IPS DF 19.7 (cell line): ENCODE data around the gene CREBZF.
"Not testable (repeated sequence)": the region's sequence is repeated elsewhere in the genome, so short reads cannot be mapped to it uniquely, and the experiment has no call there.

Experiments used
- DNase-seq: peaks from one replicate; pipeline ENCODE4 v3.0.0-alpha.2; 2013; ENCODE audit warnings: low read depth, low spot score

Gene CREBZF

DNA sequence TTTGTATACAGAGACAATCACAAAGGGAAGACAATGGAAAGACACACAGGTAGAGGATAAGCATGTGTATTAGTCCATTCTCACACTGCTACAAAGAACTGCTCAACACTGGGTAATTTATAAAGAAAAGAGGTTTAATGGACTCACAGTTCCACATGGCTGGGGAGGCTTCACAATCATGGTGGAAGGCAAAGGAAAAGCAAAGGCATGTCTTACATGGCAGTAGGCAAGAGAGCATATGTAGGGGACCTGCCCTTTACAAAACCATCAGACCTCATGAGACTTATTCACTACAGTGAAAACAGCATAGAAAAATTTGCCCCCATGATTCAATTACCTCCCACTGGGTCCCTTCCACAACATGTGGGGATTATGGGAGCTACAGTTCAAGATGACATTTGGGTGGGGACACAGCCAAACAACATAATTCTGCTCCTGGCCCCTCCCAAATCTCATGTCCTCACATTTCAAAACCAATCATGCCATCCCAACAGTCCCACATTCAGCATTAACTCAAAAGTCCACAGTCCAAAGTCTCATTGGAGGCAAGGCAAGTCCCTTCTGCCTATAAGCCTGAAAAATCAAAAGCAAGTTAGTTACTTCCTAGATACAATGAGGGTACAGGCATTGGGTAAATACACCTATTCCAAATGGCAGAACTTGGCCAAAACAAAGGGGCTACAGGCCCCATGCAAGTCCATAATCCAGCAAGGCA is 6.2 kb upstream of the CREBZF start:
- not testable (repeated sequence) for DNase-seq

DNA sequence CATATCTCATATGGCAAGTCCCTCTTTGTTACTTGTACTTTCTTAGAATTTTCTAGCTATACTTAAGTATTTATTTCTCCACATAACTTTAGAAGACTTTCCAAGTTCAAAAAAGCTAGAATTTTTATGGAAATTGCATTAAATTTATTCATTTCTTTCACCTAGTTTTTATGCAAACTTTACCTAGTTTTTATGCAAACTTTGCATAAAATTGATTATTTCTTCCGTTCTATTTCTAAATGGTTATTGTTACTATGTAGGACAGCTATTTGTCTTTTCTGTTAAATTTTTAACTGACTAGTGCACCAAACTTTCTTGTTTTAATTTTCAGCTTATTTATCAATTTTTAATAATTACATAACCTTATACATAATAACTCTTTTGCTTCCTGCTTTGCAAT is 3.2 kb upstream of the CREBZF start:
- DNase-seq = no peak

DNA sequence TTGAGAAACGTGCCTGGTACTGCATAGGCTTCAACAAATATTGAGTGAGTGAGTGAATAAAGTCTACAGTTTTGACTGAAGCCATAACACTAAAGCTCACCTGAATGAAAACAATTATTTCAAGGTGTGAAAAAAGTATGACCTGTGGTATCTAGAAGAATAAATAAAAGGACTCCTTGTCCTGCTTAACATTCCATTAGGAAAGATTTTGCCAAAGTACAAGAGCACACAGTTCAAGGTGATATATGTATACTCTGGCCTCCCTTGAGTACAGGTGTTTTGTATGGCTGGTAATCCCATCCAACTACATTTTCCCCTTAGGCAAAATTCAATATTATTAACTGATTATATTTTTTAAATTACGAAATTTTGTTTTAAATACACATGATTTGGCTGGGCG is 1.8 kb upstream of the CREBZF start:
- no peak for DNase-seq

DNA sequence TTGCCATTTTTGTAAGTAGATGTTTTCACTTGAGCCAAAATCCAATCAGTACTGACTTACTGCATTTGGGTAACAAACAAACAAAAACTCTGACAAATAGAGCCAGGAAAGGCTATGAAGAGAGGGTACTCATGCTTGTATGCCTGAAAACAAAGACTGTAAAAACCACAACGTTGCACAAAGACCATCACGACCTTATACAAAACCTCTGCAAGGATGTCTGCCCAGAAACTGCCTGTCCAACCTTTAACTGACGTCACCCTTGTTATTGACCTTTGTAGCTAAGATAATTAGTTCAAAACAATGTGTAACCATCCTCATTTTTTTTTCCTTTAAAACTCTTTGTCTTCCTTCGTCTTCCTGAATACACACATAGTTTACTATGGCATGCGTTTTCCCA is 804 bp upstream of the CREBZF start:
- DNase-seq = no peak

DNA sequence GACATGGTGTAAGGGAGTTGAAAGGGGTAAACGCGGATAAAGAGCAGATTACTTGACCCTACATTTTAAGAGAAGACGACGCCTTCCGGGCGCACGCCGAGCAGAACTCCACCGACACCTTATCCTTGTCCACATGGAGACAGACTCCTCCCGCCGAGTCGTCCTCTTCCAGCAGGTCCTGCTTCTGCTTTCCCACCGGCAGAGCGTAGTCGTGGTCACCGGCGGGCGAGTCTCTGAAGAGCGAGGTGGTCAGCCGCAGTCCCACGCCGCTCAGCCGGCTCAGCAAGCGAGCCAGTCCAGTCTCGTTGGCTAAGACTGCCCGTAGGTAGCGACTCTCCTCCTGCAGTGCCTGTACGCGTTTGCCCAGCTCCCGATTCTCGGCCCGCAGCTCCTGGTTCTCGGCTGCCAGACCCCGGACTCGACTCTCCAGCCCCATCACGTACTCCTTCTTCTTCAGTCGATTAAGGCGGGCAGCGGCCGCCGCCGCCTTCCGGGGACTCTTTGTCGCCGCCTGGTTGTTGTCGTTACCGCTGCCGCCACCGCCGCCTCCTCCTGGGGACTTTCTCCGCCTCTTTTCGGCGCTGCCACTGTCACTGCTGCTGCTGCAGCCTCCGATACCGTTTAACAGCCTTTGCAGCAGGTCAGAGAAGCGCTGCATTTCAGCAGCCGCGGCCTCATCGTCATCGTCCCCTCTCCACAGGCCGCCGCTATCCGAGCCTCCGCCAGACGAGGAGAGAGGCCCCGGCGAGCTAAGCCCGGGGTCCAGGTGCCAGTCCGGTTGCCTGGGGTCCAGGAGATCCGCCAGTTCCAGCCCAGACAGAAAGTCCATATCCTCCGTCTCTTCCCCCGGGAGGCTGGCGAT is 945 bp downstream of the CREBZF start:
- DNase-seq = no peak

DNA sequence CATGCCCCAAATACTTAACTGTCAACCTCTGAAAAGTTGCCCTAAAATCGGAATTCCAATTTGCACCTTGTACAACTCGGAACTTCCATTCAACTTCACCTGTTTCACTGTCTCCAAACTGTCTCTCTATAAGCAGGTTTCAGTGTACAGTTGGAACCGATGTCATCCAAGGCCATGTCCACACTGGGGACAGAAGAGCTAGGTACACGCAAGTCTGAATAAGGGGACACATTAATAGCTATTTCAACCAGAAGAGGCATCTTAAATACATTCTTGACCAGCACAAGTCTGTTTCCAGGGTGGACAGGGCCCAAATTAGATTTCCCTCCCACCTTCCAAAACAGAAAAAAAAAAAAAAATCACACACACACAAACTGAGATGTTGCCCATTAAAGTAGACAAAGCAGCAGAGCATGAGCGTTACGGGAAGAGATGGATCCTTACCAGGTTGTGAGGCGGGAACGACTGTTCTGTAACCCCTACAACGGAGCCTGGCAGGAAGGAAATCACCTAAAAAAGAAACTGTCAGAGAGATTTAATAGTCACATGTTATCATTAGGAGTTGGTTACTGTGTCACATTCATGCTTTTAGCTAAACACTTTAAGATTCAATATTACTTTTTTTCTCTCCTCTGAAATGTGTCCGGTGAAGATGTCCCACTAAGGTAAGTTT is 1.7 kb downstream of the CREBZF start:
- no peak for DNase-seq

DNA sequence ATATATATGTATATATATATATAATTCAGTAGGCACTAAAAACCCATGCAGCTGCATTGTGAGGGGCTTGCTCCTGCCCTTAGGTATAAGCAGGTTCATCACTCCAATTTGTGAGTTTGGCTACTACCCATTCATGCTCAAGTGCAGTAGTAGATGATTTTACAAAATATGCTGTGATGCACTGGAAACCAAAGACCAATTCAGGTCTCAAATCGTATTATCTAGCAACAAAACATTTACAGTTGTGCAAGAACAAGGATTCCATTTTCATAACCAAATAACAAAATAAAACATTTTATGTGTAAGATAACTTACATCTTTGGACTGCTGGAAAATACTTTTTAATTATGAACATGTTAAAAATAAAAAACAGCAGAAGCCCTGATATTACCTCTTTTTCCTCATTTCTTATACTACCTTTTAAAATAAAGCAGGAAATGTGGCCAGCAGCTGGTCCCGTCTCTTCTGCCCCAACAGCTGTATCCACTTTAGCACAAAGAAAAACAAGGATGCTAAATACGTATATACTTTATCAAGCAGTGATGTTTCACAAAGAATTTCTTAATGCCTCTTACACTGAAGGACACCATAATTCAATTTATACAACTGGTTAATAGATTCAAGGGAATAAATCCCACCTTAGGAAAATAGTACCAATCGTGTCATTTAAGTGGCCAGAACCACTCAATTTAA is 2.8 kb downstream of the CREBZF start:
- no peak for DNase-seq

DNA sequence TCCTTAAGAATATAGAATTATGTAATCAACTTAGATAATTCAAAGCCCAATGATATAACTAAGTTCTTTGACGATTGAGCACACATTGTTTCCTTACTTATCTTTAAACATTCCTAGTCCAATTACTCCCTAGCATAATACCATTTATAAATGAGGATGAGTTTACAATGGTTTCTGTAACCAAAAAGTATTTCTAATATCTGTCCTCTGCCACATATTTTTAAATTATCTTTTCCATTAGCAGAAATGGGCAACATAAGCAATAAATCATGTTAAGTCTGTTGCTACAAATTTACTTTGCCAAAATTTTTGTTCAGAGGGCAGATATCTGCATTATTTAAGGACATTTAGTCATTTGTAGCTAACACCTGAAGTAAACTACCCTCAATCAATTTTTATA is 6.7 kb downstream of the CREBZF start:
- DNase-seq = no peak

DNA sequence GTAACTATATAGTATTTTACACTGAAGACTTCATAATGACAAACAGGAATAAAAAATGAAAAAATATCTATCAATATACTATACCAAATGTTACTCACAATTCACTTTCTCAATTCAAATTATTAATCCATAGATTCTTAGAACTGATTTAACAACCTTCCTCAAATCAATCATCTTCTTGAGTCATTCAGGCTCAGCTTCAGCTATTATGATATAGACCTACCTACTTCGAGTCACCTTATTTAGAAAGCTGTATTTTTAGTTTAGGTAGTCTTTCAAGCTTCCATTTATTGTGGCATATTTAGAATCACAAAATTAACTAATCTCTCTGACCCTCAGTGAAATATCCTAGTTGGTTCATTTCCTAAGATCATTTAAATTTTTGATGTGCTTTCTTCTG is 8.2 kb downstream of the CREBZF start:
- no peak for DNase-seq

DNA sequence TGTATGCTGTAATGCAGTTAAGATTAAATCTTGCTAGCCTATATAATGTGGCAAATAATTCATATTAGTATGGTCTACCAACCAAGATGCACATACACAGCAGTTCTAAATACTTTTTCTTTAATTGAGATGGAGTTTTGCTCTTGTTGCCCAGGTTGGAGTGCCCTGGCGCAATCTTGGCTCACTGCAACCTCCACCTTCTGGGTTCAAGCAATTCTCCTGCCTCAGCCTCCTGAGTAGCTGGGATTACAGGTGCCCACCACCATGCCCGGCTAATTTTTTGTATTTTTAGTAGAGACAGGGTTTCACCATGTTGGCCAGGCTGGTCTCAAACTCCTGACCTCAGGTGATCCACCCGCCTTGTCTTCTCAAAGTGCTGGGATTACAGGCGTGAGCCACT is 10.6 kb downstream of the CREBZF start:
- DNase-seq = not testable (repeated sequence)

DNA sequence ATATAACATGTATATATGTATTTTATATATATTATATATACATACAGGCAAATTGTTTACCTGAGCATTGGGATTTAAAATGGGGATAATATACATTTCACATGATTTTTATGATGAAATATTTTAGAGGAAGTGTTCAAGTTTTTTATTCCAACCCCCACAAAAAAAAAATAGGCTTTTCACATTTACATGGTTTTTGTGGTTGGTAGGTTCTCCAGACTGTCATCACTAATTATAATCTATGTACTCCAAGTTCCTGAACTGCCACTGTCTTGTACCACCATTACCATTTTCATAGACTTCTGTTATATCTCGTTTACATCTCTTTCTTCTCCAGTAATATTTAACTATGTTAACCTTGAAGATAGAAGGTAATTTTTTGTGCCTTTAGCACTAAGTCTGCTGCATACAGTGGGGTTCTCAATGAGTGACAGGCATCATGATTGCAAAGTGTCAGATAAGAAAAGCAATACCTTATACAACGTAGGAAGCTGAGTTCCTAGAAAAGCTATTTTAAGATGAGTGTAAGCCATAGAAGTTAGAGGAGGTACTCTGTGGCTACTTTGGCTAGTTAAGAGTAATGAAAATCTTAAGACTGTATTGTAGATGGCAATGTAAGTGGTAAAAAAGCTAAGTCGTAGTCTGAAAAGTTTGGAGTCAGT is 12.0 kb downstream of the CREBZF start:
- no peak for DNase-seq

DNA sequence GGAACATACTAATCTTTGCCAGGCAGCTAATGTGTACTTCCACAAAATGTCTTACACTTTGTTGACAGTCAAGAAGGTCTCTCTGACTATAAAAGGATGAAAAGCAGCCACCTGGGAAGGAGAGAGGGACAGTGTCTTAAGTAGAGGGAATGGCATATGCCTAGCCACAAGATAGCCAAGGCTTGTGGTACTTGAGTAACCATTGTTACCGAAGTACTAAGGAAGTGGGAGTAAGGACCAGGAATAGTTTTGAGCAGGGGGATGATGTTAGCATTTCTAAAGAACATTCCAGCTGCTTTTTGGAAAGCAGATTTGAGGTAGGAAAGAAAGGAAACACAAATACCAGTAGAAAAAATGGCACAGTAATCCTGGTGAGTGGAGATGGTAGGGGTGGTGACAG is 13.8 kb downstream of the CREBZF start:
- no peak for DNase-seq

DNA sequence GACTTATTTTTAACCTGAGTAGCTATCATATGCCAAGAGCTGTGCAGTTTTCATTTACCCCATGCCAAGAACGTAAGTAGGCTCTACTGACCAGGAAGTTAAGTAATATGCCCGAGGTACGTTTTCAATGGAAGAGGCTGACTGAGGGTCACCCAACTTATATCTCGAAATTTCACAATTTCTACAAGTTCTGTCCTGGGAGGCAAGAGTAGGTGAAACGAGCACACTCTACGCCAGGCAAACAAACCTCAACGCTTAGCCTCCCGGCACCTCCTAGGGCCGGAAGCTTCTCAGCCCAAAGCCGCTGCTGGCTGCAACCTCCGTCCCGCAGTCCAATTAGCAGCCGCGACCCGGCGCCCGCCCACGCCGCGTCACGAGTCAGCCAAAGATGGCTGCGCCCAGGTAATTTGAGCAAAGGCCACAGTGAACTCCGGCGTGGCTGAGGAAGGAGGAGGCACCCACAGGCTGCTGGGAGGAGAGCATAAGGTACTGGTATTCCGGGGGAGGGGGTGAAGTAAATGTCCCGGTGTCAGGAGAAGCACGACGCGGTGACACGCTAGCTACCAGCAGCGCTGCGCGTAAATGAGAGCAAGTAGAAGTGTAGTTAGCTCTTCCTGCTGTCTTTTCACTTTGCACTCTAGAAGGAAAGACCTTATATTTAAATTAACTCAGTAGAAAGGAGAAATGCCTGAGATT is 17.2 kb downstream of the CREBZF start, which contains the start of gene TMEM126A:
TMEM126A (plus strand) TSS at position 364 of the 696 bp plus-strand sequence. CDS start 2,289 bp downstream, outside the sequence.
- peak; percentile 80 for DNase-seq

DNA sequence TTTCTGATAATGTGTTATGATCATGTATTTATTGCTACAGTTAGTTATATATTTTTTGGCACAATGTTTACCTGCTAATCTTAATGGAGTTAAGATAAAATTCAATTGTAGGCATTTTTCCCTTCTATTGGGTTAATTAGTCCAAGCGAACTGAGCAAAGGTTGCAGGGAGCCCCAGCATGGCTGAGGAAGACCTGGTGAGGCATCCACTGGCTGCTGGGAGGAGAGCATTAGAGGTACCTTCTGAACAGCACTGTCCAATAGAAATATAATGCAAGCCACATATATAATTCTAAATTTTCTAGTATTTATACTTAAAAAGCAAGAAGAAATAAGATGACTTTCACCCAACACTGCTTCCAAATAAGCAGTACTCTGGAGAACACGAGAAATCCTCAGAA is 17.9 kb downstream of the CREBZF start:
- no peak for DNase-seq

DNA sequence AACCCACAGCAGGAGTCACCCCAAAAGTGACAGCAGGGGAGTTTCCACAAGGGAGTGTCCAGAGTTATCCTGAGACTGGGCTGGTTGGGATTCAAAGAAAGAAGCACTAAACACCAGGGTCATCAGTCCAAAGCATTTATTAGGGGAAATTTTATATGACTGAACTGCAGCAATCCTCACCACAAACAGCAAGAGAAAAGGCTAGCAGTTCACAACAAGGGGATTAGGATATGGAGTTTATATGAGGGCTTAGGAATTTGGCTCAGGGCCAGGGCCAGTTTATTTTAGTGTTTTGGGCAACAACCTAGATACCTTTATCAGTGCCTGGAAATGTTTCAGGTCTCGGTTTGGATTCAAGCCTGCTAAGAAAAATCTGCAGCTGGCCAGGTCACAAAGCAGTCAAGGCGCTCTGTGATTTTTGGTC is 21.7 kb downstream of the CREBZF start:
- no peak for DNase-seq

DNA sequence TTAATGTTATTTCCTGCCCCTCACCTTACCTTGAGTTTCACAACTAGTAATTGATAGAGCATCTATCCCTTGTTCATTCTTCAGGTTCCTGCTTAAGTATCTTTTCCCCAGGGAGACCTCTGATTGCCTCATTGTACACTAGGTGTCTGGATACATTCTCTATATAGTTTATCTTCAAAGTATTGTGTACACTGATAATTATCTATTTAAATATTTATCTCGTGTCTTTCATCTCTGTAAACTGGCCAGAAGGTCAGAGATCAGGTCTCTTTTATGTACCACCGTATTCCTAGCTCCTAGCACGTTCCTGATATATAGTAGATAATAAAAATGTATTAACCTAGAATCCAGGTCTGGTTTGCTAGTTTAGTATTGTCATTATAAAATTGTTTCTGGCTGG is 30.2 kb downstream of the CREBZF start:
- DNase-seq = no peak

DNA sequence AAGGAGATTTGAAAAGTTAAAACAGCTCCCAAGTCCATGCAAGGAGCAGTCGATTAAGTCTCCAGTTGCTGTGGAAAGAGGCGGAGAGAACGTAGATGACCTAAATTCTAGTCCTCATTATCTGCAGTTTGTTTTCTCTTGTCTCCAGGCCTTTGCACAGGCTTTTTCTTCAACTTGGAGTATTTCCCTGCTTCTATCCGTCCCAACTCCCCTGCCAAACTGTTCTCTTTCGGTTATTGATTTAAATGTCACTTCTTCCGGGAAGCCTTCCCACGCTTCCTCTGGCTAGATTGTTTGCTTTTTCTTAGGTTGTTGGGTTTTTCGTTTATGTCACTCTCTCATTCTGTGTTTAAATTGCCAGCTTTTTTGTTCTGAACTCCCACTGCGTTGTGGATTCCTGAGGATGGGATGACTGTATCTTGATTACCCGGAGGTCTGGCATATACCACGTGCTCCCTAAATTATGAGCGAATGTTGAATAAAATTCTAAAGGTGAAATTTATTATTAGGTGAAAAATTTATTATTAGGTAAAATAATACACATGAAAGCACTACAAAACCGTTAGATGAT is 36.1 kb downstream of the CREBZF start:
- DNase-seq = no peak

DNA sequence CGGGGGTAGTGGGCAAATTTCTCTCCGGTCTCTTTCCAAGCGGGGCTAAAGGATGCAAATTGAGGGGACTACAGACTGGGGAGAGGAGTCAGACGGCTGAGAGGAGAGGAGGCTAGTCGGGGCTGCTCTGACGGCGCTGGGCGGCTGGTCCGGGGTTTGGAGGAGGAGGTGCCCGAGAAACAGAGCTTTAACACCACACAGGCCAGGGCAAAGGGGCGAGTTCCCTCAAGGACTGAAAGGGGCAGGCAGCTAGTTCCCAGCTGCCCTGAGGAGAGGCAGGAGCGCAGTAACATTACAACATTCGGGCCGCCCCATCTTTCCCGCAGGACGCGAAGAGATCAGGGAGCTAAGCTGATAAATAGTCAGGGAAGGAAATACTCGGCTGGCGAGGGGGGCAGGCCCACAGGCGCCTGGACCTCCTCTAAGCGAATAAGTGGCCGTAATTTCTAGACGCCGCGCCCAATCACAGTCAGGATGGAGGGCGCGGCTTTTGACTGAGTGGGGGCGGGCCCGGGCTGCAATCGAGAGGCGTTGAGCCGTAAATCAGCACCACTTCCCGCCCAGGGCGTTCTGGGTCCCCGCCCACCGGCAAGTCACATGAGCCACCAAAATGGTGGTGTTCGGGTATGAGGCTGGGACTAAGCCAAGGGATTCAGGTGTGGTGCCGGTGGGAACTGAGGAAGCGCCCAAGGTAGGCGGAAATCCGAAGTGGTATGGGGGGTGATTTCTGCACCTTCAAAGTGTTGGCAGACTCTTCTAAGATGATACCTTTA is 36.7 kb downstream of the CREBZF start, which contains the start of gene TMEM126B:
TMEM126B (plus strand) TSS at position 596 of the 773 bp plus-strand sequence; CDS start at position 611, 15 bp downstream.
- peak; percentile 85 for DNase-seq

DNA sequence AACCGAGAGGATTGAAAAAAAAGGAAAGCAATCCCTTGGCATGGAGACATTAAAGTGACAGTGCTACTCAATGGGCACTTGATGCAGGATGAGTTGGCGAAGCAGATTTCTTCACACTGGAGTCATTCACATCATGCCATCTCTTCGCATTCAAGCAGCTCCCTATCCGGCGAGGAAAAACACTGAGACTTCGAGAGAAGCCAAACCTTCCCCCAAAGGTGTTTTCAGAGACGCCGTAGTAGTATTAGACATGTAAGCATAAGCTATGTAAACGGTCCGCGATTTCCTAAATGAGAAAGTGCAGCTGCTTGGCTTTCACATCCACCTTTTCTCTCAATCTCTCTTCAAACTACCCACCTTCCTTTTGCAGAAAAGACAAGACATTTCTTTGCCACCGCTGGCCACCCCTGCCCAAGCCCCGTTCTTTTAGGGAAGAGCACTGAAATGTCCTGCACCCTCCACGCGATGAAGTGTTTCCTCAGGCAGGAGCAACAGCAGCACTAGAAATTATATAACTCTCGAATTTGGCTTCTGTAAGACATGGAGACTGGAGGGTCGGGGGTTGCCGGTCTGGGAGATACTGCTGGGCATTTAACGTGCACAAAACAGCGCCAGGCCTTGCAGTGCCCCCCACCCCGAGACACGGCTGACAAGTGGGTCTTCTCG is 37.5 kb downstream of the CREBZF start, which contains the start of gene DLG2:
DLG2 (minus strand) TSS at position 13 of the 666 bp plus-strand sequence.
- no peak for DNase-seq
